ENCODE data around the gene NRXN3. TPM values are rescaled to one million over a fixed set of nuclear protein-coding genes. Genes with fewer than 3 reads are reported as not detected.

The NRXN3 gene
- total RNA-seq, 1 donor from 2014 or later = 6.7 TPM

GRCh38 chr14:79871136-79871535, 1701.0 kb downstream of the NRXN3 start:
- no peak for DNase-seq (ENCODE audit: low spot score)

GRCh38 chr14:79878229-79878628, 1708.1 kb downstream of the NRXN3 start:
- DNase-seq (ENCODE audit: low spot score) = no peak

- no peak for DNase-seq (ENCODE audit: low spot score)
Observed at GRCh38 chr14:79878785-79879184, 1708.6 kb downstream of the NRXN3 start.

- DNase-seq (ENCODE audit: low spot score) = no peak
Observed at GRCh38 chr14:79881299-79881698, 1711.1 kb downstream of the NRXN3 start.

GRCh38 chr14:79890527-79890926, 1720.4 kb downstream of the NRXN3 start:
- DNase-seq (ENCODE audit: low spot score) = no peak

- DNase-seq (ENCODE audit: low spot score) = no peak
Observed at GRCh38 chr14:79896009-79896408, 1725.8 kb downstream of the NRXN3 start.

GRCh38 chr14:79899610-79900009, 1729.4 kb downstream of the NRXN3 start:
- DNase-seq (ENCODE audit: low spot score) = no peak

GRCh38 chr14:79904497-79904896, 1734.3 kb downstream of the NRXN3 start:
- DNase-seq (ENCODE audit: low spot score) = no peak

GRCh38 chr14:79906994-79907393, 1736.8 kb downstream of the NRXN3 start:
- no peak for DNase-seq (ENCODE audit: low spot score)

GRCh38 chr14:79910086-79910485, 1739.9 kb downstream of the NRXN3 start:
- no peak for DNase-seq (ENCODE audit: low spot score)

- no peak for DNase-seq (ENCODE audit: low spot score)
Observed at GRCh38 chr14:79911744-79912143, 1741.6 kb downstream of the NRXN3 start.

GRCh38 chr14:79914595-79914994, 1744.4 kb downstream of the NRXN3 start:
- DNase-seq (ENCODE audit: low spot score) = no peak

- no peak for DNase-seq (ENCODE audit: low spot score)
Observed at GRCh38 chr14:79915406-79915805, 1745.2 kb downstream of the NRXN3 start.

GRCh38 chr14:79916281-79916680, 1746.1 kb downstream of the NRXN3 start:
- no peak for DNase-seq (ENCODE audit: low spot score)

GRCh38 chr14:79916892-79917291, 1746.7 kb downstream of the NRXN3 start:
- no peak for DNase-seq (ENCODE audit: low spot score)
